Endothelial cell of umbilical vein (primary cell): ENCODE measurements around the gene MARVELD1. TPM values are rescaled to one million over a fixed set of nuclear protein-coding genes. Genes with fewer than 3 reads are reported as not detected.

Source experiments
- BruUV-seq: library from RNA; stranded (reverse); fragments of 400-500 nt; replicated peaks from 2 replicates; lab custom pipeline; 2021; lab: Mats Ljungman, UMichigan
- CTCF ChIA-PET: fragments of 300-600, 350-600 bp; sonication (Branson Sonifier 250); formaldehyde crosslinking; loops from one replicate; lab custom pipeline; 2021; ENCODE audit warnings: antibody characterized with exemption, inconsistent platforms; lab: Charles Lee
- POLR2A ChIA-PET: fragments of 300-600, 350-600 bp; sonication (Branson Sonifier 250); formaldehyde crosslinking; loops from one replicate; lab custom pipeline; 2021; ENCODE audit warnings: antibody characterized with exemption, inconsistent platforms; lab: Charles Lee
- DNase-seq: peaks from one replicate; pipeline ENCODE4 v3.0.0-alpha.2; 2011; ENCODE audit warnings: low read depth, low spot score
- FAIRE-seq: peaks from 2 replicates; lab custom pipeline; 2011; peaks lifted over from hg19 to GRCh38; lab: Jason Lieb, UNC
- H2AFZ ChIP-seq: 2 replicates; pipeline ENCODE4 v1.6.0; 2012; ENCODE audit warnings: low read depth, low read length, control low read depth, inconsistent platforms
- H3K27ac ChIP-seq: 2 replicates; pipeline ENCODE4 v1.5.1; 2011; ENCODE audit warnings: low read depth, mild to moderate bottlenecking, control low read depth, low read length, moderate library complexity; ENCODE audit not compliant: insufficient read depth
- H3K27me3 ChIP-seq, 2 experiments: 2 replicates each; pipeline versions ENCODE4 v1.6.0 to v1.6.1; 2011; ENCODE audit warnings: low read length in 2 of 2, mixed read lengths in 1 of 2; ENCODE audit not compliant: control insufficient read depth in 2 of 2, insufficient read depth in 2 of 2
- H3K36me3 ChIP-seq, 2 experiments: 2 replicates in 1 of 2; 3 replicates in 1 of 2; pipeline ENCODE4 v1.5.1; 2011; ENCODE audit warnings: low read length in 2 of 2, mild to moderate bottlenecking in 1 of 2, moderate library complexity in 1 of 2; ENCODE audit not compliant: control insufficient read depth in 2 of 2, insufficient read depth in 2 of 2; ENCODE audit errors: extremely low read depth in 1 of 2
- H3K4me1 ChIP-seq: 3 replicates; pipeline ENCODE4 v1.5.1; 2011; ENCODE audit warnings: mild to moderate bottlenecking, low read length; ENCODE audit not compliant: control insufficient read depth, insufficient read depth; ENCODE audit errors: extremely low read depth
- H3K4me2 ChIP-seq: 2 replicates; pipeline ENCODE4 v1.6.1; 2011; ENCODE audit warnings: low read length, control low read depth, mixed read lengths; ENCODE audit not compliant: insufficient read depth
- H3K4me3 ChIP-seq, 3 experiments: fragments of 200-600 bp in 1 of 3; sonication (generic), shearing (Covaris generic) in 1 of 3; replicated peaks in 1 of 3; 2 replicates each; pipeline ENCODE4 v1.5.1; 2011 to 2016; ENCODE audit warnings: control low read depth in 3 of 3, low read length in 3 of 3, mild to moderate bottlenecking in 2 of 3, inconsistent platforms in 1 of 3, low read depth in 1 of 3, moderate library complexity in 1 of 3; ENCODE audit not compliant: insufficient read depth in 1 of 3
- H3K79me2 ChIP-seq: 2 replicates; pipeline ENCODE4 v1.6.0; 2012; ENCODE audit warnings: low read length, inconsistent platforms; ENCODE audit not compliant: control insufficient read depth, insufficient read depth
- H3K9ac ChIP-seq: replicated peaks from 2 replicates; pipeline ENCODE3; 2011; ENCODE audit warnings: low read length, control low read depth; ENCODE audit not compliant: insufficient read depth; ENCODE audit errors: extremely low read depth
- H3K9me1 ChIP-seq: replicated peaks from 3 replicates; pipeline ENCODE4 v1.6.0; 2011; ENCODE audit warnings: mild to moderate bottlenecking, low read length; ENCODE audit not compliant: control insufficient read depth, insufficient read depth; ENCODE audit errors: extremely low read depth
- H3K9me3 ChIP-seq: replicated peaks from 2 replicates; pipeline ENCODE4 v1.5.1; 2012; ENCODE audit warnings: low read length, inconsistent platforms; ENCODE audit not compliant: control insufficient read depth, insufficient read depth
- H4K20me1 ChIP-seq: replicated peaks from 2 replicates; pipeline ENCODE3; 2011; ENCODE audit warnings: mild to moderate bottlenecking, low read length; ENCODE audit not compliant: control insufficient read depth, insufficient read depth; ENCODE audit errors: extremely low read depth
- CTCF ChIP-seq, 2 donors: IDR thresholded peaks; 1 replicate in 1 of 2; 2 replicates in 1 of 2; pipeline ENCODE4 v1.5.1; 2011; ENCODE audit warnings: low read length in 2 of 2, mild to moderate bottlenecking in 2 of 2, moderate library complexity in 2 of 2, control low read depth in 1 of 2, inconsistent platforms in 1 of 2, low read depth in 1 of 2; ENCODE audit not compliant: insufficient read depth in 1 of 2; ENCODE audit errors: extremely low read depth in 1 of 2
- EZH2 ChIP-seq: IDR thresholded peaks from 2 replicates; pipeline ENCODE4 v1.6.1; 2012; ENCODE audit warnings: borderline replicate concordance, low read depth, mild to moderate bottlenecking, moderate library complexity, low read length, inconsistent platforms; ENCODE audit not compliant: severe bottlenecking
- FOS ChIP-seq: IDR thresholded peaks from 2 replicates; pipeline ENCODE4 v1.6.1; 2011; ENCODE audit warnings: mild to moderate bottlenecking, low read length, moderate library complexity, borderline replicate concordance; ENCODE audit not compliant: insufficient read depth
- GATA2 ChIP-seq: IDR thresholded peaks from 2 replicates; pipeline ENCODE4 v1.7.0; 2011; ENCODE audit warnings: low read depth, mild to moderate bottlenecking, moderate library complexity, mixed read lengths, low read length; ENCODE audit not compliant: insufficient read length, insufficient read depth
- JUN ChIP-seq: IDR thresholded peaks from 2 replicates; pipeline ENCODE4 v1.6.1; 2011; ENCODE audit warnings: borderline replicate concordance, low read depth; ENCODE audit not compliant: insufficient read length, insufficient read depth
- MAX ChIP-seq: IDR thresholded peaks from 2 replicates; pipeline ENCODE4 v1.6.1; 2011; ENCODE audit not compliant: insufficient read depth, insufficient read length
- MYC ChIP-seq: IDR thresholded peaks from one replicate; pipeline ENCODE4 v1.6.1; 2011; ENCODE audit warnings: mild to moderate bottlenecking, low read depth, low read length
- POLR2A ChIP-seq: IDR thresholded peaks from 2 replicates; pipeline ENCODE4 v1.6.1; 2012; ENCODE audit warnings: low read depth, mild to moderate bottlenecking, control low read depth, low read length
- POLR2AphosphoS5 ChIP-seq: IDR thresholded peaks from 2 replicates; pipeline ENCODE4 v1.6.1; 2012; ENCODE audit warnings: low read depth, mild to moderate bottlenecking, control low read depth, low read length, moderate library complexity; ENCODE audit not compliant: insufficient read depth
- dilution Hi-C: fragments of 300-500 bp; cut with MboI; formaldehyde crosslinking; loops from one replicate; pipeline ENCODE4 v1.15.0; 2019; ENCODE audit warnings: low sequenced_read_pairs; ENCODE audit not compliant: extremely low pct_ligation_motif_present
- intact Hi-C: fragments of 100-400 bp; cut with micrococcal nuclease; formaldehyde crosslinking; loops from one replicate; pipeline ENCODE4 v1.10.0; 2022
- polyA plus RNA-seq, 4 experiments: library from polyadenylated mRNA; depleted of rRNA in 3 of 4; stranded (reverse) in 3 of 4; unstranded in 1 of 4; fragments of >200 nt; gene quantifications; 2 replicates each; pipeline versions ENCODE4 v1.2.1 to v1.2.3, GENCODE V29; 2011 to 2012; ENCODE audit warnings: missing spikeins in 1 of 4
- total RNA-seq: library from RNA; stranded (reverse); gene quantifications from 2 replicates; pipeline ENCODE4 v1.2.3, GENCODE V29; 2021

The MARVELD1 gene
- total and polyA plus RNA-seq, 2 donors (not counting 3 experiments of a cell fraction or from before 2014, with no cell fraction given): 67.3 to 78.3 TPM

DNA sequence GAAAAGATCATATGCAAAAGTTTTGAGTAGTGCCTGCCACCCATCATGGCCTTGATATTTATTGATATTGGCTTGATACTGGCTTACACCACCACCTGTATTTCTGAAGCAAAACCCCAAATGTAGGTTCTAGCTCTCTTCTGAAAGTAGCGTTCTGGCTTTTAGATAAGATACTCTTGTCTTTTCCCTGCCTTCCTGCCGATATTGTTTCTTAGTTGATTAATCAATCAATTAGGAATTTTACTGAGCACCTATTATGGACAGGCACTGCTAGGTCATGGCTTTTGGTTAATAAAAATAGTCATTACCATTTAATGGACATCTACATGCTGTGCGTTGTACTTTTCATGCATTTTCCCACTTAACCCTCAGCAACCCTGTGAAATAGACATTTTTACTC lies 50.4 kb downstream of the MARVELD1 start:
- ChIA-PET CTCF (interaction anchor here (0.7 to 6.8 kb wide), 2 partner anchors 277 to 764 kb away, joined by 3 to 49 read pairs; no protein-coding TSS in a partner anchor), POLR2A (no interaction called here)
- H3K9me3 ChIP-seq: no peaks in the 10 kb centered on the region
- intact Hi-C loops: no loop called here
- no peak overlapping the region for H3K27ac ChIP-seq
- no peak for TF ChIP-seq POLR2AphosphoS5
- TF ChIP-seq FOS: no peak
- no peak for TF ChIP-seq GATA2
- TF ChIP-seq JUN: no peak
- TF ChIP-seq CTCF (IDR thresholded peaks at IDR 0.05; ENCODE audit: extremely low read depth in 1 of 2, insufficient read depth in 1 of 2, low read depth in 1 of 2, low read length in 2 of 2): no peak
- TF ChIP-seq MYC: no peak
- no peak for TF ChIP-seq EZH2
- no peak for TF ChIP-seq POLR2A
- no peak for TF ChIP-seq MAX
- no peak overlapping the region for H3K9ac ChIP-seq
- H3K27me3 ChIP-seq: no peaks in the 10 kb centered on the region
- no peaks in the 10 kb centered on the region for H4K20me1 ChIP-seq
- H3K79me2 ChIP-seq: no peaks in the 10 kb centered on the region
- H2AFZ ChIP-seq: no peak overlapping the region
- dilution Hi-C loops: no loop called here
- BruUV-seq: no TSS peak
- DNase-seq (no peak), FAIRE-seq (no peak)
- no peak overlapping the region for H3K4me3 ChIP-seq
- peaks cover 3 to 15% of the 10 kb centered on the region in 2 experiments for H3K36me3 ChIP-seq
- H3K4me1 ChIP-seq: no peaks in the 10 kb centered on the region
- no peaks in the 10 kb centered on the region for H3K9me1 ChIP-seq
- H3K4me2 ChIP-seq: no peak overlapping the region
